Neutrophil (primary cell): Measurements from ENCODE around the gene CNTNAP2.

Source experiments
- H3K27ac ChIP-seq: fragments of 200-600 bp; sonication (generic); 2 replicates; pipeline ENCODE4 v1.5.1; 2016; ENCODE audit warnings: mild to moderate bottlenecking, moderate library complexity
- H3K27me3 ChIP-seq: fragments of 200-600 bp; sonication (generic); 2 replicates; pipeline ENCODE4 v1.6.0; 2016; ENCODE audit warnings: mild to moderate bottlenecking
- H3K36me3 ChIP-seq: fragments of 200-600 bp; sonication (generic); 2 replicates; pipeline ENCODE4 v1.5.1; 2017
- H3K4me1 ChIP-seq, 2 experiments: fragments of 200-600 bp in 1 of 2; sonication (generic) in 1 of 2; 1 replicate in 1 of 2; 2 replicates in 1 of 2; pipeline versions ENCODE4 v1.5.1 to v1.6.1; 2013 to 2016; ENCODE audit warnings: low read depth in 1 of 2, low read length in 1 of 2, mild to moderate bottlenecking in 1 of 2, moderate library complexity in 1 of 2; ENCODE audit not compliant: control insufficient read depth in 1 of 2, insufficient read depth in 1 of 2
- H3K4me3 ChIP-seq, 2 experiments: fragments of 200-600 bp in 1 of 2; sonication (generic) in 1 of 2; 1 replicate in 1 of 2; 2 replicates in 1 of 2; pipeline ENCODE4 v1.5.1; 2013 to 2016; ENCODE audit warnings: low read depth in 1 of 2, low read length in 1 of 2, mild to moderate bottlenecking in 1 of 2, moderate library complexity in 1 of 2
- H3K9me3 ChIP-seq: fragments of 200-600 bp; sonication (generic); 2 replicates; pipeline ENCODE4 v1.5.1; 2016
- CTCF ChIP-seq: fragments of 200-600 bp; sonication (generic); IDR thresholded peaks from 2 replicates; pipeline ENCODE4 v1.5.1; 2016; ENCODE audit warnings: antibody characterized with exemption

CNTNAP2 gene

GRCh38 chr7:148348466-148348865, 2231.9 kb downstream of the CNTNAP2 start:
- Histone ChIP-seq H3K27me3 (no peaks in the 10 kb centered on the region), H3K4me1 (no peaks in the 10 kb centered on the region), H3K36me3 (no peaks in the 10 kb centered on the region), H3K4me3 (no peak overlapping the region), H3K27ac (no peak overlapping the region), H3K9me3 (no peaks in the 10 kb centered on the region)
- TF ChIP-seq CTCF, result no peak

- H3K4me3 ChIP-seq, result no peak overlapping the region
- no peak overlapping the region for H3K27ac ChIP-seq
- no peaks in the 10 kb centered on the region for H3K36me3 ChIP-seq
- TF ChIP-seq CTCF, result no peak
- H3K9me3 ChIP-seq, result no peaks in the 10 kb centered on the region
- H3K4me1 ChIP-seq, result no peaks in the 10 kb centered on the region
- H3K27me3 ChIP-seq, result no peaks in the 10 kb centered on the region
Observed at GRCh38 chr7:148356303-148356702, 2239.7 kb downstream of the CNTNAP2 start.

- no peaks in the 10 kb centered on the region for H3K4me1 ChIP-seq
- no peak overlapping the region for H3K27ac ChIP-seq
- H3K9me3 ChIP-seq, result peaks cover 5% of the 10 kb centered on the region
- H3K27me3 ChIP-seq, result no peaks in the 10 kb centered on the region
- H3K36me3 ChIP-seq, result no peaks in the 10 kb centered on the region
- H3K4me3 ChIP-seq, result no peak overlapping the region
- no peak for TF ChIP-seq CTCF
Observed at GRCh38 chr7:148362541-148362940, 2245.9 kb downstream of the CNTNAP2 start.

GRCh38 chr7:148367731-148368475, 2251.3 kb downstream of the CNTNAP2 start:
- Histone ChIP-seq H3K27ac (no peak overlapping the region), H3K27me3 (no peaks in the 10 kb centered on the region), H3K36me3 (no peaks in the 10 kb centered on the region), H3K4me1 (no peaks in the 10 kb centered on the region), H3K4me3 (no peak overlapping the region), H3K9me3 (peaks cover 5% of the 10 kb centered on the region)
- TF ChIP-seq CTCF, result no peak

- no peaks in the 10 kb centered on the region for H3K36me3 ChIP-seq
- H3K9me3 ChIP-seq, result peaks cover 5% of the 10 kb centered on the region
- H3K27ac ChIP-seq, result no peak overlapping the region
- H3K27me3 ChIP-seq, result no peaks in the 10 kb centered on the region
- no peak overlapping the region for H3K4me3 ChIP-seq
- no peak for TF ChIP-seq CTCF
- H3K4me1 ChIP-seq, result no peaks in the 10 kb centered on the region
Observed at GRCh38 chr7:148368562-148368961, 2252.0 kb downstream of the CNTNAP2 start.
